Subcutaneous abdominal adipose tissue (tissue), 5 donors: Measurements from ENCODE around the gene JDP2.

ENCODE experiments used
- H3K27ac ChIP-seq: one replicate; pipeline ENCODE4 v1.7.0; 2013; ENCODE audit warnings: low read depth, mild to moderate bottlenecking, inconsistent platforms, low read length, moderate library complexity
- H3K27me3 ChIP-seq, 5 donors: one replicate each; pipeline ENCODE4 v1.7.0; 2013; ENCODE audit warnings: low read length in 5 of 5, inconsistent platforms in 1 of 5; ENCODE audit not compliant: control insufficient read depth in 5 of 5, insufficient read depth in 4 of 5
- H3K36me3 ChIP-seq, 5 donors: one replicate each; pipeline ENCODE4 v1.7.0; 2013; ENCODE audit warnings: low read length in 5 of 5; ENCODE audit not compliant: control insufficient read depth in 5 of 5, insufficient read depth in 5 of 5
- H3K4me1 ChIP-seq, 5 donors: one replicate each; pipeline ENCODE4 v1.7.0; 2013; ENCODE audit warnings: low read length in 5 of 5, mild to moderate bottlenecking in 3 of 5, moderate library complexity in 1 of 5; ENCODE audit not compliant: control insufficient read depth in 5 of 5, insufficient read depth in 5 of 5
- H3K4me3 ChIP-seq, 5 donors: one replicate each; pipeline ENCODE4 v1.7.0; 2013; ENCODE audit warnings: low read length in 5 of 5, low read depth in 1 of 5
- H3K9ac ChIP-seq, 5 donors: one replicate each; pipeline ENCODE4 v1.7.0; 2013; ENCODE audit warnings: low read length in 5 of 5, mild to moderate bottlenecking in 4 of 5, moderate library complexity in 3 of 5
- H3K9me3 ChIP-seq, 5 donors: one replicate each; pipeline ENCODE4 v1.7.0; 2013; ENCODE audit warnings: low read length in 5 of 5; ENCODE audit not compliant: control insufficient read depth in 5 of 5
- donor health status: healthy.
- donor health status: healthy.
- donor health status: healthy.
- donor health status: healthy.
- donor health status: healthy.

The JDP2 gene

DNA sequence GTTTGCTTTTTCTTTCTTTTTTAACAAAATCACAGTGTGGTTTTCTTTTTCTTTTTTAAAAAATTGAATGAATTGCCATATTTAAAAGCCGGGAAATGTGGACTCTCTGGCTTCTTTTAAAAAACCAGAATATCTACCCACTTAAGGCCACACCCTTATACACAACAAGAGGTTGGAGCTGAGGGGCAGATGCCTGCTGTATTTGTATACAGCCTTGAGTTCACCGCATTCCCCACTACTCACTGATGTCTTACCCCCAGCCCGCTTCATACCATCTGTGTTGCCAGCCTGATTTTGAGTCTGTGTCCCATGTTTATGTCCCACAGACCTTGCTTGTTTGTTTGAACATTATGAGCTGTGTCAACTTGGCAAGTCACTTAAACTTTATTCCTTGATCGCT lies 14.3 kb downstream of the JDP2 start:
- Histone ChIP-seq H3K36me3 (peaks cover 14 to 74% (median 66%) of the 10 kb centered on the region in 5 donors), H3K4me3 (no peak overlapping the region), H3K9me3 (no peaks in the 10 kb centered on the region), H3K9ac (no peak overlapping the region), H3K27me3 (no peaks in the 10 kb centered on the region), H3K4me1 (peaks cover 6 to 58% (median 55%) of the 10 kb centered on the region in 5 donors), H3K27ac (peak overlapping the region; percentile 51)

DNA sequence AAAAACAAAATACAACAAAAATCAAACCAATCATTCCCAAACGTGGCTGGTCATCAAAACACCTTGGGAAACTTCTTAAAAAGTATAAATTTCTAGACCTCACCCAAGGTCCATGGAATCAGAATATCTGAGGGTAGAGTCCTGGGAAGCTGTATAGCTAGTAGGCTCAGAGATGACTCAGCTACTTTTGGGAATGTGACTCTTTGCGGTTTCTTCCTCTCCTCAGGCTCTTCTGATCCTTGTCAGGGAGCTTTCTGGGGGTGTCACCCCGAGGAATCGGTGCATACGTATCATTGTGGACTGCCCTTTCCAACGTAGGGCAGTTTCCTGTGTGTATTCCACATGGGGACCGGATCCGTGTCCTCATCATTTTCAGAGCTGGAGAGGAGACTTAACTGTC lies 14.8 kb downstream of the JDP2 start:
- Histone ChIP-seq H3K36me3 (peaks cover 14 to 72% (median 63%) of the 10 kb centered on the region in 5 donors), H3K9ac (no peak overlapping the region), H3K27ac (peak overlapping the region; percentile 51), H3K4me1 (peaks cover 4 to 55% (median 51%) of the 10 kb centered on the region in 5 donors), H3K27me3 (no peaks in the 10 kb centered on the region), H3K9me3 (no peaks in the 10 kb centered on the region), H3K4me3 (no peak overlapping the region)

DNA sequence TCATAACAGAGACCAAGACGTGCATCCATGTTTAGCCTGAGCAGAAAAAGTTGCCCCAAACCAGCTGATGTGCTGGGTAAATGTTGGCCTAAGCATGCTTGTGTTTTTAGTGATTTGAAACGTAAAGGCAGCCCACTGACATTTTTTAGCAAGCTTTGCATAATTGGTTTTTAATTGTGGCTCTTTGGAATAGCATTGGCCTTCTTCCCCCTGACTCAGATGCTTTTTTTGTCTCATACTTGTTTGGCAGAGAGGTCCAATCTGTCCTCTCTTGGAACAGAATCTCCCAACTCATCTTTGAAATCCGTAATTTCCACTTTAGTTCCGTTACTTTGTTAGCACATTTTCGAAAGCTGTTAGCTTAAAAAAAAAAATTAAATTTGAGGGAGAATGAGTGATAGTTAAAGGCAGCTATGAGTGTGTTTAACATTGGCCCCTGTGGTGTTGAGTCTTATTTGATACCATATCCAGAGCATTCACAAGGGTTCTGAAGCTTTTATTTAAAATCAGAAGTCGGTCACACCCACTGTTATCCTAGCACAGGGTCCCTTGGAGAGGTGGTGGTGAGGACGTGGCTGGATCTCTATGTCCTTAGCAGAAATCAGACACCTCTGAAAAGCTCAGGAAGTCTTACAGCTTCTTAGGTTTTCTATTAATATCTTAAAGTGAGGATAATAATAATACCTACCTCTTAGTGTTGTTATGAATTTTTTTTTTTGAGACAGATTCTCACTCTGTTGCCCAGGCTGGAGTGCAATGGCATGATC lies 15.6 kb downstream of the JDP2 start:
- Histone ChIP-seq H3K9ac (no peak overlapping the region), H3K36me3 (peaks cover 14 to 64% (median 56%) of the 10 kb centered on the region in 5 donors), H3K27ac (peak overlapping the region; percentile 51), H3K27me3 (no peaks in the 10 kb centered on the region), H3K4me1 (peaks cover 3 to 55% (median 48%) of the 10 kb centered on the region in 5 donors), H3K4me3 (no peak overlapping the region), H3K9me3 (no peaks in the 10 kb centered on the region)

DNA sequence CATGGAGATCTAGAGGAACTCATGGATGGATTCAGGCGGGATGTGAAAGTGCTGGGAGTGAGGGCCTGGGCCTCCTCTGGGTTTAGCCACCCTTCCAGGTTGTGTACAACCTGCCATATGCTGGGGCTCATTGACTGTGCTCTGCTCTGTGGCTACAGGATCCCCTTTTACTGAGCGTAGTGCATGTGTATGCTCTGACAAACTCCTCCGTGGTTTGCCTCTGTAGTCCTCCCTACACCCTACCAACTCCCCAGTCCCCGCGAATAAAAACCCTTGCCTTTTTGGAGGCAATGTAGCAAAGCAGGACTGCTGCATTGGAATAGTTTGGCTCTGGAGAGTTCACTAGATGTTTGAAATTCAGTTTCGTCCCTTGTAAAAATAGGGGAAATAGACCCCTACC lies 17.4 kb downstream of the JDP2 start:
- Histone ChIP-seq H3K9ac (no peak overlapping the region), H3K27ac (no peak overlapping the region), H3K9me3 (no peaks in the 10 kb centered on the region), H3K36me3 (peaks cover 11 to 50% (median 39%) of the 10 kb centered on the region in 5 donors), H3K27me3 (no peaks in the 10 kb centered on the region), H3K4me3 (no peak overlapping the region), H3K4me1 (peaks cover 7 to 58% (median 57%) of the 10 kb centered on the region in 5 donors)

DNA sequence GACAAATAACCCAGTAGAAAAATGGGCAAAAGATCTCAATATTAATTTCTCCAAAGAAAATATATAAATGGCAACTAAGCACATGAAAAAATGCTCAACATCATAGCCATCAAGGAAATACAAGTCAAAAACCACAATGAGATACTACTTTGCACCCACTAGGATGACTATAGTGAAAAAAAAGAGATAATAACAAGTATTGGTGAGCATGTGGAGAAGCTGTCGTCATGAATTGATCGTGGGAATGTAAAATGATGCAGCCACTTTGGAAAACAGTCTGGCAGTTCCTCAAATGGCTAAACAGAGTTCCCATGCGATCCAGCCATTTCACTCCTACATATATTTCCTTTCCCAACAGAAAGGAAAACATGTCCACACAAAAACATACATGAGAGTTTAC lies 18.1 kb downstream of the JDP2 start:
- H3K4me3 ChIP-seq, result no peak overlapping the region
- H3K9ac ChIP-seq, result no peak overlapping the region
- no peaks in the 10 kb centered on the region for H3K27me3 ChIP-seq
- H3K27ac ChIP-seq, result no peak overlapping the region
- H3K9me3 ChIP-seq, result no peaks in the 10 kb centered on the region
- peaks cover 11 to 50% (median 41%) of the 10 kb centered on the region in 5 donors for H3K36me3 ChIP-seq
- H3K4me1 ChIP-seq, result peaks cover 11 to 58% (median 57%) of the 10 kb centered on the region in 5 donors

DNA sequence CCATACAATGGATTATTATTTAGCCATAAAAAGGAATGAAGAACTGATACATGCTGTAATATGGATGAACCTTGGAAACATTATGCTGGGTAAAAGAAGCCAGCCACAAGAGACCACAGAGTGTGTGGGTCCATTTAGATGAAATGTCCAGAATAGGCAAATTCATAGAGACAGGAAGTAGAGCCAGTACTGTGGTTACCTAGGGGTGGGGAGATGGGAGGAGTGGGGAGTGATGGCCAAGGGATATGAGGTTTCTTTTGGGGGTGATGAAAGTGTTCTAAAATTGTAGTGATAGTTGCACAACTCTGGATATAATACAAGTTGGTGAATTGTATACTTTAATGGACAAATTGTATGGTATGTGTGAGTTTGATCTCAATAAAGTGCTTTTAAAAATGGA lies 18.6 kb downstream of the JDP2 start:
- Histone ChIP-seq H3K36me3 (peaks cover 11 to 48% (median 36%) of the 10 kb centered on the region in 5 donors), H3K27me3 (no peaks in the 10 kb centered on the region), H3K9ac (no peak overlapping the region), H3K9me3 (no peaks in the 10 kb centered on the region), H3K27ac (no peak overlapping the region), H3K4me3 (no peak overlapping the region), H3K4me1 (peaks cover 9 to 58% (median 56%) of the 10 kb centered on the region in 5 donors)

DNA sequence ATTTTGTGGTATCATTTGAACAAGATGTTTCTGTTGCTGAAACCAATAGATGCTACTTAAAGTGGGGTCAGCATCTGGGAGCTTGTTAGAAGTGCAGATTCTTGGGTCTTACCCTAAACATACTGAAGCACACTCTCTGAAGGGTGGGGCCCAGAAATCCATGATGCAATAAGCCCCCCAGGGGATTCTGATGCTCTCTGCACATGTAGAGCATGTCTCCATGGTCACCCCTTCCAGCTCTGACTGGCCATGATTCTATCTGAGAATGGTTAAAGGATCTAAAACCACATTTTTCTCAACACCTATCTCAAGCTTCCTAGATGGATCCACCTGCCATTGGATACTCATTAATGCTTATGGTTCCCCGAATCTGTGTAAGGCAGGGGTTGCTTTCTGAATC lies 20.4 kb downstream of the JDP2 start:
- Histone ChIP-seq H3K36me3 (peaks cover 11 to 41% (median 31%) of the 10 kb centered on the region in 5 donors), H3K27me3 (no peaks in the 10 kb centered on the region), H3K27ac (no peak overlapping the region), H3K9me3 (no peaks in the 10 kb centered on the region), H3K9ac (no peak overlapping the region), H3K4me1 (peaks cover 9 to 61% (median 57%) of the 10 kb centered on the region in 5 donors), H3K4me3 (no peak overlapping the region)

DNA sequence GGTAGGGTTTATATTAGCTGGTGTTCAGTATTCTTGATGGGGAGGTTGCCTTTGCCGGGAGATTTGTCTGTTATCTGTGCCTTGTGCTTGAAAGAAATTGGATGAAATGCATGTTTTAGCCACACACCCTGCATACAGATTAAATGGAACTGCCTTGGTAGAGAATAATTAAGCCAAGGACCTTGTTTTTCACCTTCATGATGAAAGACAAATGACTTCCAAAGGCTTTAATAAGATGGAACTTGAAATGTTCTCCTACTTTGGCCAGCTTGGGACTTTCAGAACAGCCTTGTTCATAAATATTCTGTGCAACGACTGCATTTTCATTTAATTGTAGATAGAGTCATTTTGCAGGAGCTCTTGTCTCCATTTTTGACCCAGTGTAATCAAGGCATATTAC lies 21.2 kb downstream of the JDP2 start:
- no peaks in the 10 kb centered on the region for H3K27me3 ChIP-seq
- H3K27ac ChIP-seq, result no peak overlapping the region
- H3K9me3 ChIP-seq, result no peaks in the 10 kb centered on the region
- H3K4me3 ChIP-seq, result no peak overlapping the region
- no peak overlapping the region for H3K9ac ChIP-seq
- H3K36me3 ChIP-seq, result peaks cover 11 to 39% (median 32%) of the 10 kb centered on the region in 5 donors
- peaks cover 11 to 67% (median 63%) of the 10 kb centered on the region in 5 donors for H3K4me1 ChIP-seq

DNA sequence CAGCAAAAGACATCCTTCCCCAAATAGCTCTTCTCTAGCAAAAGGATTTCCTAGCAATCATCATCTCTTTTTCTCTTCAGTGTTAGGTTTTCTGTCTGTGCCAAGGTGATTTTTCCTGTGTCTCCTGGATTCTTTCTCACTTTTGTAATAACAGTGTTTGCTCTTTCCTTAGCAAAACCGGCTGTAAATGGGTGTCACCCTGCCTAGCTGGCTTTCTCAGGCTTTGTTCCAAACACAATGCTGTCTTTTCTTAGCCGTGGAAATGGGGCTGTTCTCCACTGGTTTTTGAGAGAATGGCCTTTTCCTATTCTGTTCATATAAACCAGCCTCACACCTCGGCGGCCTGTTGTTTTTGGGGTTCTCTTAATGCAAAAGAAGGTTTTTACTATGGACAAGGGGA lies 21.9 kb downstream of the JDP2 start:
- H3K9ac ChIP-seq, result peak overlapping the region in 1 of 5 donors; percentile 15
- H3K36me3 ChIP-seq, result peaks cover 8 to 37% (median 26%) of the 10 kb centered on the region in 5 donors
- H3K9me3 ChIP-seq, result no peaks in the 10 kb centered on the region
- H3K27ac ChIP-seq, result no peak overlapping the region
- no peak overlapping the region for H3K4me3 ChIP-seq
- H3K27me3 ChIP-seq, result no peaks in the 10 kb centered on the region
- peaks cover 12 to 73% (median 67%) of the 10 kb centered on the region in 5 donors for H3K4me1 ChIP-seq

DNA sequence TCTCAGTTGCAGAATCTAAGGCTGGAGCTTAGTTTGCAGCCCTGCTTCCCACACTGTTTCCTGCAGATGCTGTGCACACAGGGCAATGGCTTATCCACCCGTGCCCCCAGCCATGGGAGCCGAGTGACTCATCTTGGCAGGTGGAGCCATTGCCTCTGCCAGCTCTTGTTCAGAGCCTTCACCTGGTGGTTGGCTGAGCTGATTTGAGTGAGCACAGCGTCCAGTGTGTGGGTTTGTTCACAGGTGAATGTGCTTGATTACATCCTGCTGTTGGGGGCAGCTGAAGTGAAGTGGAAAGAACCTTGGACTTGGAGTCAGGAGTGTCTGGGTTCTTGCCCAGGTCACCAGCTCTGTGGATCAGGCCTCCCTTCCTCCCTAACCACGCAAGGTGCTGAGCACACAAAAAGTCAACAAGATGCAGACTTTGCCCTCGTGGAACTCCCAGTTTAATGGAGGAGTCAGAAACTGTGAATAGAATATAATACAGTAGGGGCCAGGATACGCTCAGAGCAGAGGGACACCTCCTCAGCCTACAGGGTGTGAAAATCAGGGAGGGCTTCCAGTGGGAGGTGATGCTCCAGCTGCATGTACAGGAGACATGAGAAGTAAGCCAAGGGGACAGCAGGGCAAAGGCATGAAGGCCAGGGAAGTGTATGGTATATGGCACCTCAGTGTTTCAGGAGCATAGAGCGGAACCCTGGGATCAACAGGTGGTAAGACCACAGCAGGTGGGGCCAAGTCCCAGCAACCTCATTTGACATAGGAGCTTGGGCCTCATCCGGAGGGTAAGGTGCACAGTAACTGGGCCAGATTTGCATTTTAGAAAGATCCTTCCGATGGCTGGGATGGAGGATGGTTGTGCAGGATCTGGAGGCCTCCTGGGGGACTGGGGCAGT lies 22.8 kb downstream of the JDP2 start:
- H3K4me1 ChIP-seq, result peaks cover 15 to 83% (median 76%) of the 10 kb centered on the region in 5 donors
- H3K36me3 ChIP-seq, result peaks cover 5 to 38% (median 22%) of the 10 kb centered on the region in 5 donors
- H3K4me3 ChIP-seq, result peak overlapping the region in 1 of 5 donors; percentile 26
- peak overlapping the region in 1 of 5 donors; percentile 38 for H3K9ac ChIP-seq
- no peaks in the 10 kb centered on the region for H3K27me3 ChIP-seq
- H3K9me3 ChIP-seq, result no peaks in the 10 kb centered on the region
- no peak overlapping the region for H3K27ac ChIP-seq
